HepG2 (cell line): ENCODE data around the gene PLOD3. TPM values are rescaled to one million over a fixed set of nuclear protein-coding genes. Genes with fewer than 3 reads are reported as not detected.

ENCODE experiments used
- ATAC-seq: fragments of 200-7000 bp; cut with Tn5 transposase; 3 replicates; pipeline ENCODE4 v1.9.1; 2020; ENCODE audit warnings: mild to moderate bottlenecking, moderate library complexity
- BruUV-seq: library from RNA; stranded (reverse); fragments of 400-500 nt; replicated peaks from 2 replicates; lab custom pipeline; 2021; lab: Mats Ljungman, UMichigan
- CTCF ChIA-PET: fragments of 300-600 bp; formaldehyde crosslinking; extraction: SDS; loops from one replicate; lab custom pipeline; 2021; ENCODE audit warnings: low total read pairs, inconsistent platforms, low intra/inter-chr PET ratio; lab: Yijun Ruan, JAX
- POLR2A ChIA-PET: fragments of 350-600 bp; sonication (Branson Sonifier 250); formaldehyde crosslinking; loops from one replicate; lab custom pipeline; 2020; ENCODE audit warnings: antibody characterized with exemption, inconsistent platforms; lab: Yijun Ruan, JAX
- DNase-seq: peaks from one replicate; pipeline ENCODE4 v3.0.0-alpha.2; 2015; ENCODE audit warnings: low spot score
- FAIRE-seq: peaks from 3 replicates; lab custom pipeline; 2011; peaks lifted over from hg19 to GRCh38; lab: Jason Lieb, UNC
- H2AFZ ChIP-seq: one replicate; pipeline ENCODE4 v1.6.1; 2011; ENCODE audit warnings: low read length, inconsistent platforms
- H3K27ac ChIP-seq: fragments of 300-600 bp; 3 replicates; pipeline ENCODE4 v1.8.0; 2011; ENCODE audit warnings: mixed run types, mild to moderate bottlenecking, mixed read lengths, low read length, inconsistent platforms; ENCODE audit not compliant: insufficient read depth; ENCODE audit errors: extremely low read length
- H3K27me3 ChIP-seq, 2 experiments: fragments of 200-600 bp in 1 of 2; 2 replicates in 1 of 2; 3 replicates in 1 of 2; pipeline versions ENCODE4 v1.6.0 to v1.8.0; 2011; ENCODE audit warnings: low read length in 2 of 2, mild to moderate bottlenecking in 2 of 2, moderate library complexity in 2 of 2, inconsistent platforms in 1 of 2; ENCODE audit not compliant: insufficient read depth in 2 of 2, control insufficient read depth in 1 of 2
- H3K36me3 ChIP-seq, 2 experiments: fragments of 200-600 bp in 1 of 2; replicated peaks in 1 of 2; 2 replicates in 1 of 2; 3 replicates in 1 of 2; pipeline versions ENCODE4 v1.5.1 to v1.8.0; 2011; ENCODE audit warnings: low read length in 2 of 2, inconsistent platforms in 1 of 2; ENCODE audit not compliant: insufficient read depth in 2 of 2, control insufficient read depth in 1 of 2
- H3K4me1 ChIP-seq: 2 replicates; pipeline ENCODE4 v1.5.1; 2012; ENCODE audit warnings: low read length, inconsistent platforms; ENCODE audit not compliant: insufficient read depth
- H3K4me2 ChIP-seq: 2 replicates; pipeline ENCODE4 v1.6.0; 2011; ENCODE audit warnings: low read depth, low read length, inconsistent platforms
- H3K4me3 ChIP-seq, 3 experiments: fragments of 200-600 bp in 1 of 3; sonication (generic), shearing (Covaris generic) in 1 of 3; replicated peaks in 1 of 3; 2 replicates each; pipeline ENCODE4 v1.5.1; 2011 to 2016; ENCODE audit warnings: low read length in 3 of 3, inconsistent platforms in 2 of 3, low read depth in 2 of 3, mild to moderate bottlenecking in 2 of 3, control low read depth in 1 of 3, mixed read lengths in 1 of 3; ENCODE audit not compliant: insufficient read depth in 1 of 3
- H3K79me2 ChIP-seq: one replicate; pipeline ENCODE4 v1.6.1; 2011; ENCODE audit warnings: low read length, inconsistent platforms; ENCODE audit not compliant: insufficient read depth
- H3K9ac ChIP-seq: 2 replicates; pipeline ENCODE4 v1.6.0; 2011; ENCODE audit warnings: mild to moderate bottlenecking, low read depth, low read length, inconsistent platforms; ENCODE audit not compliant: insufficient read depth
- H3K9me3 ChIP-seq: 2 replicates; pipeline ENCODE4 v1.5.1; 2012; ENCODE audit warnings: mild to moderate bottlenecking, low read length
- H4K20me1 ChIP-seq: 2 replicates; pipeline ENCODE4 v1.6.0; 2011; ENCODE audit warnings: inconsistent platforms, mild to moderate bottlenecking, low read length, moderate library complexity; ENCODE audit not compliant: insufficient read depth
- ATRX ChIP-seq: sonication (generic); formaldehyde crosslinking; IDR thresholded peaks from 2 replicates; pipeline ENCODE4 v1.4.0; 2020; ENCODE audit warnings: missing genetic modification reagents, borderline replicate concordance
- CBX1 ChIP-seq: IDR thresholded peaks from one replicate; pipeline ENCODE4 v1.6.1; 2016; ENCODE audit warnings: antibody characterized with exemption, low read depth
- KDM1A ChIP-seq: IDR thresholded peaks from 2 replicates; pipeline ENCODE4 v1.6.1; 2016; ENCODE audit warnings: missing compliant biosample characterization
- MYNN ChIP-seq: sonication (generic); formaldehyde crosslinking; IDR thresholded peaks from 2 replicates; pipeline ENCODE4 v1.4.0; 2020; ENCODE audit warnings: mild to moderate bottlenecking, low read depth, missing genetic modification reagents
- PHF8 ChIP-seq: sonication (generic); formaldehyde crosslinking; IDR thresholded peaks from 2 replicates; pipeline ENCODE4 v1.5.0; 2020; ENCODE audit warnings: missing genetic modification reagents
- PLRG1 ChIP-seq: fragments of 450-650 bp; conservative IDR thresholded peaks from 2 replicates; pipeline ENCODE4 v1.6.1; 2016
- ZNF569 ChIP-seq: sonication (generic); formaldehyde crosslinking; IDR thresholded peaks from 2 replicates; pipeline ENCODE4 v1.5.0; 2020; ENCODE audit warnings: mild to moderate bottlenecking, missing genetic modification reagents, moderate library complexity, borderline replicate concordance
- ZNF607 ChIP-seq: sonication (generic); formaldehyde crosslinking; IDR thresholded peaks from 2 replicates; pipeline ENCODE4 v1.5.1; 2020; ENCODE audit warnings: missing genetic modification reagents, mild to moderate bottlenecking, borderline replicate concordance
- WGBS: methylation state at CpG from one replicate; pipeline ENCODE4 v1.1.6; 2017; ENCODE audit warnings: low lambda C conversion rate; 5-methylcytosine and 5-hydroxymethylcytosine counted together
- in situ Hi-C: cut with HindIII; loops from 2 replicates; pipeline ENCODE4 v1.10.0; 2017; ENCODE audit warnings: low pct_unique_long_range_greater_than_20kb; ENCODE audit not compliant: extremely low pct_ligation_motif_present
- intact Hi-C: fragments of 100-400 bp; cut with micrococcal nuclease; formaldehyde crosslinking; loops from one replicate; pipeline ENCODE4 v1.10.0; 2022; ENCODE audit not compliant: unreplicated experiment
- polyA plus RNA-seq, 8 experiments: library from polyadenylated mRNA; depleted of rRNA in 3 of 8; stranded (reverse) in 7 of 8; unstranded in 1 of 8; fragments of >200 nt; fragmentation: Illumina TruSeq in 4 of 8; extraction: Trizol in 4 of 8; gene quantifications; 2 replicates each; pipeline versions ENCODE4 v1.2.1 to v1.2.3, GENCODE V29; 2011 to 2016; ENCODE audit warnings: low read depth in 4 of 8, missing spikeins in 1 of 8, mixed read lengths in 1 of 8; ENCODE audit not compliant: insufficient read depth in 1 of 8
- total RNA-seq, 5 experiments: library from RNA; depleted of rRNA; stranded (reverse); fragments of >200 nt; fragmentation: Illumina TruSeq; extraction: Trizol; gene quantifications; 2 replicates each; pipeline ENCODE4 v1.2.3, GENCODE V29; 2016; ENCODE audit warnings: low read depth in 1 of 5
- TF ChIP-seq, protein P1 (sequence below): sonication (generic); formaldehyde crosslinking; IDR thresholded peaks from 2 replicates; pipeline ENCODE4 v1.4.0; 2020; ENCODE audit warnings: missing genetic modification reagents
- TF ChIP-seq, protein P2 (sequence below): sonication (generic); formaldehyde crosslinking; IDR thresholded peaks from 2 replicates; pipeline ENCODE4 v1.8.1; 2023; ENCODE audit warnings: mild to moderate bottlenecking, missing genetic modification reagents

PLOD3 gene
- total and polyA plus RNA-seq, 2 of the 13 experiments (the other 11 are each of a cell fraction or from before 2014, with no cell fraction given), result 65.8 to 67.4 TPM

DNA sequence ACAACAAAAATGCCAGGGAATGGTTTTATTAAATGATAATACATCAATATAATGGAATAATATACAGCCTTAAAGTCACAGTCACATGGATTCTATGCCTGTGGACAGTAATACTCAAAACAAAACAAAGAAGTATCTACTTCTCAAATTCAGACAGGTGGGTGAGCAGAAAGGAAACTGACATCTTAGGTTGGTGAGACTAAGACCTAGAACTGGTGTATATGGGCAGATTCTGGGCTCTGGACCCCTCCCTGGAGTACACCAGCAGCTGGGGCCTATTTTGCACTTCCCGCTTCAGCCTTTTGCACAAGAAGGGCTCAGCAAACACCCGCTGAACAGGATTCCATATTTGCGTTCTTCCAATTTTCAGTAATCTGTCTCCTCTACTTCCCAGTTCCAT lies 32.9 kb upstream of the PLOD3 start:
- H3K4me1 ChIP-seq, result peaks cover 24% of the 10 kb centered on the region
- peaks cover 29% of the 10 kb centered on the region for H3K79me2 ChIP-seq
- POLR2A ChIA-PET, result no interaction called here
- H3K9me3 ChIP-seq, result no peaks in the 10 kb centered on the region
- no peak for ATAC-seq
- H3K36me3 ChIP-seq, result peaks cover 2 to 11% of the 10 kb centered on the region in 2 experiments; a peak in 1 of 5 replicates
- in situ Hi-C loops, result no loop called here
- FAIRE-seq, result no peak
- H3K9ac ChIP-seq, result peak overlapping the region; percentile 29; the same call in 1 of the 2 replicates
- peak overlapping the region; percentile 89 for H3K4me2 ChIP-seq
- 95% methylated on average over 3 of the region's 3 CpGs for WGBS
- no peaks in the 10 kb centered on the region; a peak in 2 of 5 replicates for H3K27me3 ChIP-seq
- H2AFZ ChIP-seq, result no peak overlapping the region
- H3K4me3 ChIP-seq, result no peak overlapping the region
- DNase-seq, result no peak
- no TSS peak for BruUV-seq
- no peak overlapping the region for H3K27ac ChIP-seq
- intact Hi-C loops, result no loop called here
- H4K20me1 ChIP-seq, result peaks cover 3% of the 10 kb centered on the region; the same call in 1 of the 2 replicates
- TF ChIP-seq PHF8 (CRISPR knock-in tag) (no peak), KDM1A (no peak)
- TF ChIP-seq, protein P1, sequence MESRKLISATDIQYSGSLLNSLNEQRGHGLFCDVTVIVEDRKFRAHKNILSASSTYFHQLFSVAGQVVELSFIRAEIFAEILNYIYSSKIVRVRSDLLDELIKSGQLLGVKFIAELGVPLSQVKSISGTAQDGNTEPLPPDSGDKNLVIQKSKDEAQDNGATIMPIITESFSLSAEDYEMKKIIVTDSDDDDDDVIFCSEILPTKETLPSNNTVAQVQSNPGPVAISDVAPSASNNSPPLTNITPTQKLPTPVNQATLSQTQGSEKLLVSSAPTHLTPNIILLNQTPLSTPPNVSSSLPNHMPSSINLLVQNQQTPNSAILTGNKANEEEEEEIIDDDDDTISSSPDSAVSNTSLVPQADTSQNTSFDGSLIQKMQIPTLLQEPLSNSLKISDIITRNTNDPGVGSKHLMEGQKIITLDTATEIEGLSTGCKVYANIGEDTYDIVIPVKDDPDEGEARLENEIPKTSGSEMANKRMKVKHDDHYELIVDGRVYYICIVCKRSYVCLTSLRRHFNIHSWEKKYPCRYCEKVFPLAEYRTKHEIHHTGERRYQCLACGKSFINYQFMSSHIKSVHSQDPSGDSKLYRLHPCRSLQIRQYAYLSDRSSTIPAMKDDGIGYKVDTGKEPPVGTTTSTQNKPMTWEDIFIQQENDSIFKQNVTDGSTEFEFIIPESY (CRISPR knock-in tag), result peak; percentile 37; the same call in 1 of the 2 replicates
- CTCF ChIA-PET, result no interaction called here

DNA sequence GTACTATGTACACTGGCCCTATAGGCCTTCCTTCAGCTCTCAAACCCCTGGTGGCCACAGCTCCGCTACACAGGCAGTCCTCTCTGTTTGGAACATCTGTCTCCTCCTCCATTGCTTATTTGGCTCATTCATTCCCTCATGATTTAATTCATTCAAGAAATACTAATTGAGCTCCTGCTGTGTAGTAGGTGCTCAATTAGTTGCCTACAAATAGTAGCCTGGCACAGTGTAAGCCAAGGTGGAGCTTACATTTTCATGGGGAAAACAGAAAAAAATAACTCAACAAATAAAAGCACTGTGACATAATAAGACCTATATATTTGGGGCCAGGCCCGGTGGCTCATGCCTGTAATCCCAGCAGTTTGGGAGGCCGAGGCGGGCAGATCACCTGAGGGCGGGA lies 30.9 kb upstream of the PLOD3 start:
- peaks cover 37% of the 10 kb centered on the region for H3K79me2 ChIP-seq
- H3K27me3 ChIP-seq, result no peaks in the 10 kb centered on the region; a peak in 1 of 5 replicates
- H3K36me3 ChIP-seq, result peaks cover 3 to 11% of the 10 kb centered on the region in 2 experiments; a peak in 2 of 5 replicates
- peaks cover 3% of the 10 kb centered on the region; the same call in 1 of the 2 replicates for H4K20me1 ChIP-seq
- no peak for TF ChIP-seq PLRG1
- TF ChIP-seq CBX1, result no peak
- no peak for TF ChIP-seq ZNF607 (CRISPR knock-in tag)
- TF ChIP-seq, protein P2, sequence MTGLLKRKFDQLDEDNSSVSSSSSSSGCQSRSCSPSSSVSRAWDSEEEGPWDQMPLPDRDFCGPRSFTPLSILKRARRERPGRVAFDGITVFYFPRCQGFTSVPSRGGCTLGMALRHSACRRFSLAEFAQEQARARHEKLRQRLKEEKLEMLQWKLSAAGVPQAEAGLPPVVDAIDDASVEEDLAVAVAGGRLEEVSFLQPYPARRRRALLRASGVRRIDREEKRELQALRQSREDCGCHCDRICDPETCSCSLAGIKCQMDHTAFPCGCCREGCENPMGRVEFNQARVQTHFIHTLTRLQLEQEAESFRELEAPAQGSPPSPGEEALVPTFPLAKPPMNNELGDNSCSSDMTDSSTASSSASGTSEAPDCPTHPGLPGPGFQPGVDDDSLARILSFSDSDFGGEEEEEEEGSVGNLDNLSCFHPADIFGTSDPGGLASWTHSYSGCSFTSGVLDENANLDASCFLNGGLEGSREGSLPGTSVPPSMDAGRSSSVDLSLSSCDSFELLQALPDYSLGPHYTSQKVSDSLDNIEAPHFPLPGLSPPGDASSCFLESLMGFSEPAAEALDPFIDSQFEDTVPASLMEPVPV (CRISPR knock-in tag), result no peak
- TF ChIP-seq MYNN (CRISPR knock-in tag), result no peak
- TF ChIP-seq ATRX, result no peak
- TF ChIP-seq ZNF569 (CRISPR knock-in tag), result no peak
- no TSS peak for BruUV-seq
- H3K4me1 ChIP-seq, result peaks cover 35% of the 10 kb centered on the region
- ATAC-seq (no peak), FAIRE-seq (no peak), DNase-seq (no peak)
- no peak overlapping the region for H2AFZ ChIP-seq
- no peak overlapping the region for H3K9ac ChIP-seq
- intact Hi-C loops (no loop called here), in situ Hi-C loops (no loop called here)
- POLR2A ChIA-PET, result no interaction called here
- no peak overlapping the region for H3K4me2 ChIP-seq
- H3K27ac ChIP-seq, result no peak overlapping the region
- CTCF ChIA-PET, result no interaction called here
- no peak overlapping the region for H3K4me3 ChIP-seq
- H3K9me3 ChIP-seq, result no peaks in the 10 kb centered on the region
- 95% methylated on average over 5 of the region's 5 CpGs for WGBS
